Spleen (tissue), 7 donors: ENCODE results near the gene RARRES2.

ENCODE experiments used
- POLR2A ChIP-seq, 3 donors: fragments of 450-650 bp; IDR thresholded peaks; one replicate each; pipeline ENCODE4 v1.5.1; 2017; ENCODE audit warnings: antibody characterized with exemption in 3 of 3, mild to moderate bottlenecking in 1 of 3
- TF ChIP-seq, protein P1 (sequence below), 11 experiments: fragments of 200-600 bp in 7 of 11; fragments of 450-650 bp in 4 of 11; sonication (generic) in 4 of 11; IDR thresholded peaks in 8 of 11; conservative IDR thresholded peaks in 3 of 11; 1 replicate in 7 of 11; 2 replicates in 4 of 11; pipeline versions ENCODE4 v1.4.0 to v1.8.0; 2016 to 2021; ENCODE audit warnings: antibody characterized with exemption in 11 of 11, inconsistent platforms in 4 of 11, mild to moderate bottlenecking in 1 of 11
- donor health status: DM: no; HTN: no; CAD: no; lungs with moderate emphysema.
- donor health status: DM: no; HTN: no; CAD: no.
- donor health status: DM: no; HTN: no; CAD: no.

DNA sequence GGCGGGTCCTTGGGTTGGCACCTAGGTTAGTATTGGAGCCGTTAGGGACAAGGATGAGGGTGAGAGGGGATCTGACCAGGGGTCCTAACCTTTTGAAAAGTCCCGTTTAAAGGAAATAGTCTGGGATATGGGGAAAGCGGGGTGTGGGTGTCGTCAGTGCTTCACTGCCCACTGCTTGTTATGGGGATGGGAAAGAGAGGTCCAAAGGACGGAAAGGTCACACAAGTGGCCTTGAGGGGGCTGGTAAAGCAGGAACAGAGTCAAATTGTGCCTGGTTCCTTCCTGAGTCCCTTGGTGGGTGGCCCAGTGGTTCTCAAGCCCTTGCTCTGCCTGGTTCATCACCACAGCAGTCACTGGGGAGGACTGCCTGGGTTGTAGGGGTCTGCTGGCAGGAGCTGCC lies 35.1 kb upstream of the RARRES2 start:
- TF ChIP-seq, protein P1, sequence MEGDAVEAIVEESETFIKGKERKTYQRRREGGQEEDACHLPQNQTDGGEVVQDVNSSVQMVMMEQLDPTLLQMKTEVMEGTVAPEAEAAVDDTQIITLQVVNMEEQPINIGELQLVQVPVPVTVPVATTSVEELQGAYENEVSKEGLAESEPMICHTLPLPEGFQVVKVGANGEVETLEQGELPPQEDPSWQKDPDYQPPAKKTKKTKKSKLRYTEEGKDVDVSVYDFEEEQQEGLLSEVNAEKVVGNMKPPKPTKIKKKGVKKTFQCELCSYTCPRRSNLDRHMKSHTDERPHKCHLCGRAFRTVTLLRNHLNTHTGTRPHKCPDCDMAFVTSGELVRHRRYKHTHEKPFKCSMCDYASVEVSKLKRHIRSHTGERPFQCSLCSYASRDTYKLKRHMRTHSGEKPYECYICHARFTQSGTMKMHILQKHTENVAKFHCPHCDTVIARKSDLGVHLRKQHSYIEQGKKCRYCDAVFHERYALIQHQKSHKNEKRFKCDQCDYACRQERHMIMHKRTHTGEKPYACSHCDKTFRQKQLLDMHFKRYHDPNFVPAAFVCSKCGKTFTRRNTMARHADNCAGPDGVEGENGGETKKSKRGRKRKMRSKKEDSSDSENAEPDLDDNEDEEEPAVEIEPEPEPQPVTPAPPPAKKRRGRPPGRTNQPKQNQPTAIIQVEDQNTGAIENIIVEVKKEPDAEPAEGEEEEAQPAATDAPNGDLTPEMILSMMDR (IDR thresholded peaks at IDR 0.05 in 8 of 11, conservative IDR thresholded peaks at IDR 0.05 in 3 of 11): no peak
- TF ChIP-seq POLR2A (IDR thresholded peaks at IDR 0.05): no peak
